Adrenal gland (tissue), 12 donors: Measurements from ENCODE around the gene FRMD5. TPM values are rescaled to one million over a fixed set of nuclear protein-coding genes. Genes with fewer than 3 reads are reported as not detected.

Experiments
- DNase-seq, 7 donors: peaks; one replicate each; pipeline ENCODE4 v3.0.0-alpha.2; 2019 to 2020
- H3K27ac ChIP-seq, 5 donors: fragments of 200-600 bp; sonication (generic) in 4 of 5; 1 replicate in 3 of 5; 2 replicates in 2 of 5; pipeline versions ENCODE4 v1.5.1 to v1.8.0; 2016 to 2020; ENCODE audit warnings: mild to moderate bottlenecking in 1 of 5
- H3K27me3 ChIP-seq: fragments of 200-600 bp; 2 replicates; pipeline ENCODE4 v1.8.0; 2021
- H3K36me3 ChIP-seq, 2 donors: fragments of 200-600 bp; replicated peaks in 1 of 2; 1 replicate in 1 of 2; 2 replicates in 1 of 2; pipeline versions ENCODE4 v1.5.1 to v1.8.0; 2018 to 2022
- H3K4me1 ChIP-seq, 2 donors: fragments of 200-600 bp; replicated peaks in 1 of 2; 1 replicate in 1 of 2; 2 replicates in 1 of 2; pipeline versions ENCODE4 v1.5.1 to v1.8.0; 2018 to 2021
- H3K4me3 ChIP-seq, 4 donors: fragments of 200-600 bp; sonication (generic) in 3 of 4; one replicate each; pipeline ENCODE4 v1.5.1; 2016 to 2018
- H3K9me3 ChIP-seq, 3 donors: fragments of 200-600 bp; sonication (generic) in 1 of 3; replicated peaks in 1 of 3; 1 replicate in 2 of 3; 2 replicates in 1 of 3; pipeline versions ENCODE4 v1.5.1 to v1.8.0; 2016 to 2021
- CTCF ChIP-seq, 6 experiments: fragments of 450-650 bp in 4 of 6; fragments of 200-600 bp in 2 of 6; sonication (generic) in 1 of 6; IDR thresholded peaks; 1 replicate in 5 of 6; 2 replicates in 1 of 6; pipeline versions ENCODE4 v1.5.1 to v1.8.0; 2016 to 2021; ENCODE audit warnings: antibody characterized with exemption in 6 of 6, mild to moderate bottlenecking in 2 of 6, moderate library complexity in 1 of 6
- POLR2A ChIP-seq, 2 donors: fragments of 450-650 bp; IDR thresholded peaks; one replicate each; pipeline ENCODE4 v1.6.1; 2017; ENCODE audit warnings: antibody characterized with exemption in 2 of 2, mild to moderate bottlenecking in 2 of 2, moderate library complexity in 1 of 2
- WGBS, 4 donors: extraction: QIAGEN DNeasy Blood & Tissue Kit in 2 of 4; methylation state at CpG; one replicate each; pipeline versions ENCODE4 v1.1.5 to v1.1.7; 2013 to 2017; 5-methylcytosine and 5-hydroxymethylcytosine counted together
- intact Hi-C, 2 donors: fragments of 100-400 bp; cut with DNase I; formaldehyde crosslinking; loops; one replicate each; pipeline versions ENCODE4 v1.14.1 to v1.15.0; 2022 to 2023
- polyA plus RNA-seq, 3 donors: library from polyadenylated mRNA; stranded (reverse); fragments of 200-250 nt in 2 of 3; fragments of 350-450 nt in 1 of 3; fragmentation: Illumina TruSeq in 1 of 3; extraction: RNeasy Lipid Tissue Mini Kit (QIAGEN cat#74804) in 1 of 3; gene quantifications; one replicate each; pipeline ENCODE4 v1.2.3, GENCODE V29; 2013 to 2014
- total RNA-seq, 9 donors: library from RNA; depleted of rRNA in 4 of 9; stranded (reverse); fragments of >200 nt in 4 of 9; fragments of 120-200 nt in 1 of 9; fragmentation: NEBNext Ultra II Directional in 1 of 9; extraction: Animal tissue kit (Norgen Biotek cat#: 25700) in 1 of 9; gene quantifications; one replicate each; pipeline versions ENCODE4 v1.1.0 to v1.2.4, GENCODE V29; 2013 to 2023
- donor health status: healthy with polysubstance abuse.
- donor health status: Bipolar disorder and iron deficiency.
- donor health status: DM: yes; HTN: yes; CAD: no.
- donor health status: DM: no; HTN: no; CAD: no.
- donor health status: DM: no; HTN: no; CAD: no.
- donor health status: DM: yes; HTN: yes; CAD: no.

The FRMD5 gene
- total and polyA plus RNA-seq, 12 donors, result 2.9 to 53.8 (median 12.1) TPM

- intact Hi-C loops, result no loop called here
- H3K27ac ChIP-seq, result no peak overlapping the region
- H3K9me3 ChIP-seq, result no peaks in the 10 kb centered on the region
- H3K4me1 ChIP-seq, result peaks cover 0 to 15% of the 10 kb centered on the region in 2 donors
- DNase-seq, result no peak
- H3K36me3 ChIP-seq, result no peaks in the 10 kb centered on the region
- WGBS, 4 donors, result 83 to 92% (median 86%) methylated on average over 2 of the region's 2 CpGs
- no peaks in the 10 kb centered on the region for H3K27me3 ChIP-seq
- no peak for TF ChIP-seq POLR2A (IDR thresholded peaks at IDR 0.05)
- no peak for TF ChIP-seq CTCF (IDR thresholded peaks at IDR 0.05)
- H3K4me3 ChIP-seq, result no peak overlapping the region
These were observed 176.9 kb downstream of the FRMD5 start for GRCh38 chr15:44018151-44018550.

- TF ChIP-seq CTCF (IDR thresholded peaks at IDR 0.05), result no peak
- TF ChIP-seq POLR2A (IDR thresholded peaks at IDR 0.05), result no peak
- peaks cover 0 to 15% of the 10 kb centered on the region in 2 donors for H3K4me1 ChIP-seq
- DNase-seq, result peak in 3 of 7 donors; percentile 19 to 34 (median 28)
- WGBS, 4 donors, result 20 to 32% (median 25%) methylated on average over 3 of the region's 3 CpGs
- H3K27ac ChIP-seq, result peak overlapping the region in 1 of 5 donors; percentile 8
- intact Hi-C loops, result no loop called here
- H3K4me3 ChIP-seq, result no peak overlapping the region
- no peaks in the 10 kb centered on the region for H3K9me3 ChIP-seq
- H3K36me3 ChIP-seq, result no peaks in the 10 kb centered on the region
- H3K27me3 ChIP-seq, result no peaks in the 10 kb centered on the region
These were observed 179.3 kb downstream of the FRMD5 start for GRCh38 chr15:44015545-44016305.

- Histone ChIP-seq H3K27ac (no peak overlapping the region), H3K36me3 (no peaks in the 10 kb centered on the region), H3K27me3 (no peaks in the 10 kb centered on the region), H3K4me1 (peaks cover 0 to 15% of the 10 kb centered on the region in 2 donors), H3K4me3 (no peak overlapping the region), H3K9me3 (no peaks in the 10 kb centered on the region)
- intact Hi-C loops, result no loop called here
- no peak for DNase-seq
- TF ChIP-seq CTCF (IDR thresholded peaks at IDR 0.05) (no peak), POLR2A (IDR thresholded peaks at IDR 0.05) (no peak)
- WGBS, 4 donors, result 81 to 85% (median 83%) methylated on average over 5 of the region's 5 CpGs
These were observed 183.7 kb downstream of the FRMD5 start for GRCh38 chr15:44011238-44011854.

GRCh38 chr15:44010089-44010488, 185.0 kb downstream of the FRMD5 start:
- 38 to 59% (median 49%) methylated on average over 1 of the region's 1 CpG for WGBS, 4 donors
- no peaks in the 10 kb centered on the region for H3K9me3 ChIP-seq
- H3K4me3 ChIP-seq, result no peak overlapping the region
- intact Hi-C loops, result no loop called here
- TF ChIP-seq CTCF (IDR thresholded peaks at IDR 0.05) (no peak), POLR2A (IDR thresholded peaks at IDR 0.05) (no peak)
- no peaks in the 10 kb centered on the region for H3K36me3 ChIP-seq
- no peak for DNase-seq
- peak overlapping the region in 1 of 5 donors; percentile 10 for H3K27ac ChIP-seq
- peaks cover 0 to 3% of the 10 kb centered on the region in 2 donors for H3K4me1 ChIP-seq
- no peaks in the 10 kb centered on the region for H3K27me3 ChIP-seq
